T-cell (primary cell): Measurements from ENCODE around the gene IL17RA. TPM values are rescaled to one million over a fixed set of nuclear protein-coding genes. Genes with fewer than 3 reads are reported as not detected.

Experiments
- ATAC-seq, 4 experiments: fragments of 200-7000 bp in 3 of 4; fragments of 150-1000 bp in 1 of 4; cut with Tn5 transposase; replicated peaks in 1 of 4; 1 replicate in 3 of 4; 2 replicates in 1 of 4; pipeline ENCODE4 v1.10.0; 2021; ENCODE audit warnings: moderate library complexity in 3 of 4, mild to moderate bottlenecking in 2 of 4, moderate number of reproducible peaks in 1 of 4
- CTCF ChIA-PET, 2 donors: fragments of 300-600 bp; sonication (Branson Sonifier 250); formaldehyde crosslinking; loops; one replicate each; lab custom pipeline; 2022; ENCODE audit warnings: antibody characterized with exemption in 2 of 2; lab: Charles Lee
- POLR2A ChIA-PET, 2 donors: fragments of 300-600 bp; sonication (Branson Sonifier 250); formaldehyde crosslinking; loops; one replicate each; lab custom pipeline; 2022; ENCODE audit warnings: antibody characterized with exemption in 2 of 2; lab: Charles Lee
- DNase-seq, 35 experiments: peaks; one replicate each; pipeline versions ENCODE4 v3.0.0 to v3.0.0-alpha.2; 2013 to 2023
- H3K27ac ChIP-seq: one replicate; pipeline ENCODE4 v1.5.1; 2013; ENCODE audit warnings: low read length
- H3K27me3 ChIP-seq, 2 experiments: replicated peaks in 1 of 2; 1 replicate in 1 of 2; 2 replicates in 1 of 2; pipeline versions ENCODE4 v1.6.1 to v1.7.0; 2013; ENCODE audit warnings: low read length in 1 of 2, mixed read lengths in 1 of 2; ENCODE audit not compliant: control insufficient read depth in 2 of 2, insufficient read depth in 2 of 2; ENCODE audit errors: extremely low read depth in 1 of 2
- H3K36me3 ChIP-seq, 2 donors: 1 replicate in 1 of 2; 2 replicates in 1 of 2; pipeline versions ENCODE4 v1.6.1 to v1.7.0; 2013; ENCODE audit warnings: low read length in 1 of 2; ENCODE audit not compliant: control insufficient read depth in 2 of 2, insufficient read depth in 1 of 2; ENCODE audit errors: extremely low read depth in 1 of 2
- H3K4me1 ChIP-seq, 2 experiments: 1 replicate in 1 of 2; 2 replicates in 1 of 2; pipeline versions ENCODE4 v1.6.1 to v1.7.0; 2013; ENCODE audit warnings: low read length in 2 of 2, mixed read lengths in 1 of 2; ENCODE audit not compliant: insufficient read depth in 2 of 2, control insufficient read depth in 1 of 2; ENCODE audit errors: extremely low read depth in 1 of 2
- H3K4me3 ChIP-seq, 2 donors: 1 replicate in 1 of 2; 2 replicates in 1 of 2; pipeline versions ENCODE4 v1.5.1 to v1.7.0; 2013; ENCODE audit warnings: mild to moderate bottlenecking in 2 of 2, low read length in 1 of 2, moderate library complexity in 1 of 2; ENCODE audit not compliant: control insufficient read depth in 1 of 2; ENCODE audit errors: extremely low read depth in 1 of 2
- H3K9me3 ChIP-seq: 2 replicates; pipeline ENCODE4 v1.7.0; 2013
- H3K27ac Mint-ChIP-seq, 2 donors: one replicate each; pipeline ENCODE4 v1.8.0; 2020 to 2021; ENCODE audit warnings: mild to moderate bottlenecking in 2 of 2, mixed read lengths in 2 of 2
- H3K27me3 Mint-ChIP-seq, 2 donors: one replicate each; pipeline ENCODE4 v1.8.0; 2021 to 2022; ENCODE audit warnings: mixed read lengths in 2 of 2
- H3K36me3 Mint-ChIP-seq: one replicate; pipeline ENCODE4 v1.8.0; 2021; ENCODE audit warnings: mixed read lengths
- H3K4me1 Mint-ChIP-seq, 3 donors: one replicate each; pipeline ENCODE4 v1.8.0; 2020 to 2022; ENCODE audit warnings: mixed read lengths in 3 of 3, mild to moderate bottlenecking in 1 of 3
- H3K4me3 Mint-ChIP-seq, 3 donors: one replicate each; pipeline ENCODE4 v1.8.0; 2020 to 2022; ENCODE audit warnings: mild to moderate bottlenecking in 3 of 3, mixed read lengths in 3 of 3, moderate library complexity in 3 of 3
- H3K9me3 Mint-ChIP-seq, 3 donors: one replicate each; pipeline ENCODE4 v1.8.0; 2020 to 2022; ENCODE audit warnings: mixed read lengths in 3 of 3
- WGBS: methylation state at CpG from one replicate; pipeline ENCODE4 v1.1.5; 2013; ENCODE audit warnings: missing lambda C conversion rate; ENCODE audit not compliant: insufficient coverage; 5-methylcytosine and 5-hydroxymethylcytosine counted together
- total RNA-seq, 35 experiments: library from RNA in 6 of 35; stranded (reverse) in 6 of 35; fragments of 120-200 nt in 1 of 35; gene quantifications; one replicate each; pipeline versions ENCODE4 v1.2.1 to v1.2.4 and lab custom pipeline; 2013 to 2026

Gene IL17RA
- total RNA-seq, 5 donors from 2014 or later (not counting 1 experiment from before 2014, with no cell fraction given), result 38.8 to 72.7 (median 61.8) TPM

- 57% methylated on average over 1 of the region's 5 CpGs for WGBS
- no peak for DNase-seq
- H3K4me1 ChIP-seq, result no peaks in the 10 kb centered on the region
- Mint-ChIP-seq H3K4me1 (no peaks in the 10 kb centered on the region), H3K27ac (no peak overlapping the region), H3K9me3 (no peaks in the 10 kb centered on the region), H3K36me3 (no peaks in the 10 kb centered on the region), H3K4me3 (no peak overlapping the region), H3K27me3 (peaks cover 0 to 8% of the 10 kb centered on the region in 2 donors)
- POLR2A ChIA-PET, result no interaction called here
- H3K27me3 ChIP-seq, result peaks cover 0 to 5% of the 10 kb centered on the region in 2 experiments
- no peaks in the 10 kb centered on the region for H3K36me3 ChIP-seq
- CTCF ChIA-PET, result no interaction called here
- no peak for ATAC-seq
- H3K27ac ChIP-seq, result no peak overlapping the region
- H3K9me3 ChIP-seq, result no peaks in the 10 kb centered on the region
- no peak overlapping the region for H3K4me3 ChIP-seq
Observed at GRCh38 chr22:17046566-17047348, 38.0 kb upstream of the IL17RA start.

- Mint-ChIP-seq H3K4me1 (no peaks in the 10 kb centered on the region), H3K9me3 (no peaks in the 10 kb centered on the region), H3K4me3 (no peak overlapping the region), H3K36me3 (no peaks in the 10 kb centered on the region), H3K27me3 (peaks cover 0 to 8% of the 10 kb centered on the region in 2 donors), H3K27ac (no peak overlapping the region)
- Histone ChIP-seq H3K4me1 (no peaks in the 10 kb centered on the region), H3K36me3 (no peaks in the 10 kb centered on the region), H3K27me3 (peaks cover 0 to 5% of the 10 kb centered on the region in 2 experiments), H3K9me3 (no peaks in the 10 kb centered on the region), H3K4me3 (no peak overlapping the region), H3K27ac (no peak overlapping the region)
- CTCF ChIA-PET, result no interaction called here
- no peak for ATAC-seq
- WGBS, result 100% methylated on average over 1 of the region's 1 CpG
- no peak for DNase-seq
- POLR2A ChIA-PET, result no interaction called here
Observed at GRCh38 chr22:17047656-17048055, 37.1 kb upstream of the IL17RA start.

DNA sequence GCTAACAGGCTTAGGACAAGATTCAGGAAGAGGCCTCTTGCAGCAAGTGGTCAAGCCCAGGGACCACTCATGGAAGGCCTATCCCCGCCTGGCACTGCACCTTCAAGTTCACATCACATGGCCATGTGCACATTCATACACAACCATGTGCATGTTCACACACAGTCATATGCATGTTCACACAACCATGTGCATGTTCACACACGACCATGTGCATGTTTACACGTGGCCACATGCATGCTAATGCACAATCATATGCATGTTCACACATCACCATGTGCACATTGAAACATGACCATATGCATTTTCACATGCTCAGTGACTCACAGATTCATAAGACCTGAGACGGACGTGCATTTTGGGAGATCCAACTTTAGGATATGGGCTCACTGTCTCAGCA is 28.7 kb upstream of the IL17RA start:
- CTCF ChIA-PET, result no interaction called here
- ATAC-seq (no peak), DNase-seq (no peak)
- Mint-ChIP-seq H3K36me3 (no peaks in the 10 kb centered on the region), H3K4me1 (peaks cover 3 to 5% (median 4%) of the 10 kb centered on the region in 3 donors), H3K27me3 (peaks cover 6 to 10% of the 10 kb centered on the region in 2 donors), H3K9me3 (no peaks in the 10 kb centered on the region), H3K4me3 (no peak overlapping the region), H3K27ac (no peak overlapping the region)
- WGBS, result 76% methylated on average over 5 of the region's 5 CpGs
- POLR2A ChIA-PET, result no interaction called here
- Histone ChIP-seq H3K4me1 (peaks cover 0 to 4% of the 10 kb centered on the region in 2 experiments), H3K27me3 (peaks cover 0 to 11% of the 10 kb centered on the region in 2 experiments), H3K27ac (no peak overlapping the region), H3K4me3 (no peak overlapping the region), H3K36me3 (no peaks in the 10 kb centered on the region), H3K9me3 (no peaks in the 10 kb centered on the region)

DNA sequence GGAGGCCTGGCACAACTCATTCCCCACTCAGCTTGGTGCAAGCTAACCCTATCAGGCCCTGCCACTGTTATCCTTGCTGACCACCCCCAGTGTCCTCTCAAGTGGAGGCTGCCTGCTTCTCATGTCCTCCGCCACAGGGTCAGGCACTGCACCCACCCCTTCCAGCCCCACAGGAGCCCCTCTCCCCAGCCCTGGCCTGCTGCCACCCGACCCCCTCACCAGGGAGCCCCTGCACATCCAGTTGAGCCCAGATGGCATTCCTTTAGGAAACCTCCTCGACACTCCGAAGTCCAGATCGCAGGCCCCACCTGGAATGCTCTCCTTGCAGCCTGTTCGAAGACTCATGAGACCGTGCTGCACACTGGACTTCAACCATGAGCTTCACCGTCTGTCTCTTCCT is 28.0 kb upstream of the IL17RA start:
- CTCF ChIA-PET, result interaction anchor here in 1 of 2 donors (1.4 kb wide), 1 partner anchor 445 kb away, joined by 3 read pairs; no protein-coding TSS in a partner anchor
- no peak overlapping the region for H3K27ac Mint-ChIP-seq

GRCh38 chr22:17057959-17058814 is 26.6 kb upstream of the IL17RA start:
- ChIA-PET POLR2A (no interaction called here), CTCF (interaction anchor here (0.6 to 1.4 kb wide), 7 partner anchors 9 to 630 kb away, joined by 3 to 5 read pairs (median 3); no protein-coding TSS in a partner anchor)
- Mint-ChIP-seq H3K4me3 (no peak overlapping the region), H3K27me3 (peaks cover 6 to 22% of the 10 kb centered on the region in 2 donors), H3K9me3 (no peaks in the 10 kb centered on the region), H3K27ac (no peak overlapping the region), H3K36me3 (no peaks in the 10 kb centered on the region), H3K4me1 (peaks cover 3 to 5% (median 5%) of the 10 kb centered on the region in 3 donors)
- DNase-seq (peak in 26 of 35 experiments; percentile 2 to 67 (median 27)), ATAC-seq (peak in 3 of 4 experiments; percentile 56 to 73 (median 68))
- Histone ChIP-seq H3K27me3 (peaks cover 0 to 16% of the 10 kb centered on the region in 2 experiments), H3K27ac (no peak overlapping the region), H3K36me3 (no peaks in the 10 kb centered on the region), H3K4me1 (peaks cover 0 to 4% of the 10 kb centered on the region in 2 experiments), H3K9me3 (no peaks in the 10 kb centered on the region), H3K4me3 (no peak overlapping the region)
- 31% methylated on average over 3 of the region's 11 CpGs for WGBS

More for the DNA sequence above, 28.0 kb upstream of the IL17RA start:
- Mint-ChIP-seq H3K9me3 (no peaks in the 10 kb centered on the region), H3K4me3 (no peak overlapping the region), H3K4me1 (peaks cover 3 to 5% (median 4%) of the 10 kb centered on the region in 3 donors), H3K27me3 (peaks cover 6 to 15% of the 10 kb centered on the region in 2 donors), H3K36me3 (no peaks in the 10 kb centered on the region)
- Histone ChIP-seq H3K9me3 (no peaks in the 10 kb centered on the region), H3K27ac (no peak overlapping the region), H3K36me3 (no peaks in the 10 kb centered on the region), H3K4me3 (no peak overlapping the region), H3K27me3 (peaks cover 0 to 16% of the 10 kb centered on the region in 2 experiments), H3K4me1 (peaks cover 0 to 4% of the 10 kb centered on the region in 2 experiments)
- 84% methylated on average over 7 of the region's 8 CpGs for WGBS
- POLR2A ChIA-PET, result no interaction called here
- no peak for DNase-seq
- no peak for ATAC-seq

DNA sequence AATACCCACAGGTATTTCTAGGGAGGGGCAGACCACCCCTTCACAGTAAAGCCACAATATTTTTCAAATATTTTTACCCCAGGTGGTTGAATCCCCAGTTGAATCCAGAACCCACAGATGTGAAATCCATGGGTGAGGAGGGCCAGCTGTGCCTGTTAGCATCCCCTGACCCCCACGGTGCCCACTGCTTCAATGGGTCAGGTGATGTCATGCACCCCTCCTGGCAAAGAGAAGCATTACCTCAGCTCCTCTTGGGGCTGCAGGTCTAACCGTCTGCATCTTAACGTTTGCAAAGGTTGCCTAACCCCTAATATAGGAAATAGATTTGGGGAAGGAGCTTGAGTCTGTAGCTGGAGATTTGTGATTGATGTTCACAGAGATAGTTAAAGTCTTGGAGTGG is 24.7 kb upstream of the IL17RA start:
- no peaks in the 10 kb centered on the region for H3K36me3 ChIP-seq
- H3K27me3 ChIP-seq, result peaks cover 0 to 19% of the 10 kb centered on the region in 2 experiments
- peaks cover 6 to 22% of the 10 kb centered on the region in 2 donors for H3K27me3 Mint-ChIP-seq
- CTCF ChIA-PET, result interaction anchor here in 1 of 2 donors (0.5 to 0.6 kb wide), 2 partner anchors 442 to 451 kb away, joined by 3 read pairs; no protein-coding TSS in a partner anchor
- DNase-seq (no peak), ATAC-seq (no peak)
- peaks cover 0 to 4% of the 10 kb centered on the region in 2 experiments for H3K4me1 ChIP-seq
- H3K27ac Mint-ChIP-seq, result no peak overlapping the region
- H3K9me3 Mint-ChIP-seq, result no peaks in the 10 kb centered on the region
- H3K9me3 ChIP-seq, result no peaks in the 10 kb centered on the region
- peaks cover 3 to 9% (median 5%) of the 10 kb centered on the region in 3 donors for H3K4me1 Mint-ChIP-seq
- no peak overlapping the region for H3K4me3 ChIP-seq
- no peaks in the 10 kb centered on the region for H3K36me3 Mint-ChIP-seq
- no peak overlapping the region for H3K4me3 Mint-ChIP-seq
- POLR2A ChIA-PET, result no interaction called here
- 71% methylated on average over 1 of the region's 3 CpGs for WGBS
- no peak overlapping the region for H3K27ac ChIP-seq
